ENCODE data around the gene FITM2.

GRCh38 chr20:44357555-44358125, 46.6 kb upstream of the FITM2 start:
- TF ChIP-seq CTCF (IDR thresholded peaks at IDR 0.05 in 4 of 5, conservative IDR thresholded peaks at IDR 0.05 in 1 of 5) (no peak), POLR2A (IDR thresholded peaks at IDR 0.05) (no peak)
